ENCODE data around the gene LILRA6. TPM values are rescaled to one million over a fixed set of nuclear protein-coding genes. Genes with fewer than 3 reads are reported as not detected.

The LILRA6 gene
- total RNA-seq, 1 donor, result not detected

GRCh38 chr19:54189735-54190502, 52.7 kb downstream of the LILRA6 start:
- Histone ChIP-seq H3K4me1 (ENCODE audit: insufficient read depth, low read length) (peaks cover 19% of the 10 kb centered on the region), H3K4me2 (ENCODE audit: insufficient read depth, low read length) (peak overlapping the region; percentile 91), H3K4me3 (ENCODE audit: insufficient read depth, low read length) (peak overlapping the region; percentile 86), H3K27me3 (ENCODE audit: insufficient read depth, low read length) (no peaks in the 10 kb centered on the region), H3K79me2 (ENCODE audit: insufficient read depth, low read length) (peaks cover 48% of the 10 kb centered on the region), H2AFZ (ENCODE audit: low read length) (peak overlapping the region; percentile 89), H3K9me3 (ENCODE audit: low read depth, low read length) (no peaks in the 10 kb centered on the region), H4K20me1 (ENCODE audit: insufficient read depth, low read length) (peaks cover 10% of the 10 kb centered on the region), H3K27ac (ENCODE audit: low read depth, low read length) (peak overlapping the region; percentile 94), H3K36me3 (ENCODE audit: insufficient read depth, low read length) (peaks cover 26% of the 10 kb centered on the region)
- TF ChIP-seq CTCF (IDR thresholded peaks at IDR 0.05; ENCODE audit: extremely low read depth, low read depth, low read length), result no peak
- DNase-seq (ENCODE audit: insufficient read length, low spot score, missing footprints), result peak; percentile 99

- no peaks in the 10 kb centered on the region for H3K9me3 ChIP-seq (ENCODE audit: low read depth, low read length)
Observed at GRCh38 chr19:54189145-54189734, 53.4 kb downstream of the LILRA6 start, which contains the start of gene MBOAT7. TSS of gene MBOAT7 (minus strand) at chr19:54189580. CDS start at chr19:54188508, 1,072 bp downstream.

GRCh38 chr19:54188215-54188871, 54.2 kb downstream of the LILRA6 start:
- DNase-seq (ENCODE audit: insufficient read length, low spot score, missing footprints), result peak; percentile 95
- H2AFZ ChIP-seq (ENCODE audit: low read length), result no peak overlapping the region
- H3K4me3 ChIP-seq (ENCODE audit: insufficient read depth, low read length), result peak overlapping the region; percentile 86
- H3K27ac ChIP-seq (ENCODE audit: low read depth, low read length), result peak overlapping the region; percentile 94
- peaks cover 10% of the 10 kb centered on the region for H4K20me1 ChIP-seq (ENCODE audit: insufficient read depth, low read length)
- peaks cover 19% of the 10 kb centered on the region for H3K4me1 ChIP-seq (ENCODE audit: insufficient read depth, low read length)
- peak overlapping the region; percentile 91 for H3K4me2 ChIP-seq (ENCODE audit: insufficient read depth, low read length)
- TF ChIP-seq CTCF (IDR thresholded peaks at IDR 0.05; ENCODE audit: extremely low read depth, low read depth, low read length), result no peak
- H3K79me2 ChIP-seq (ENCODE audit: insufficient read depth, low read length), result peaks cover 44% of the 10 kb centered on the region
- no peaks in the 10 kb centered on the region for H3K9me3 ChIP-seq (ENCODE audit: low read depth, low read length)
- no peaks in the 10 kb centered on the region for H3K27me3 ChIP-seq (ENCODE audit: insufficient read depth, low read length)
- H3K36me3 ChIP-seq (ENCODE audit: insufficient read depth, low read length), result peaks cover 15% of the 10 kb centered on the region

More at GRCh38 chr19:54189145-54189734, 53.4 kb downstream of the LILRA6 start, which contains the start of gene MBOAT7:
- peak within 1 kb of the TSS; percentile 91 for H3K4me2 ChIP-seq (ENCODE audit: insufficient read depth, low read length)
- H3K27me3 ChIP-seq (ENCODE audit: insufficient read depth, low read length), result no peaks in the 10 kb centered on the region
- peak within 1 kb of the TSS; percentile 89 for H2AFZ ChIP-seq (ENCODE audit: low read length)
- peak within 1 kb of the TSS; percentile 94 for H3K27ac ChIP-seq (ENCODE audit: low read depth, low read length)
- DNase-seq (ENCODE audit: insufficient read length, low spot score, missing footprints), result peak; percentile 99
- H3K79me2 ChIP-seq (ENCODE audit: insufficient read depth, low read length), result peaks cover 48% of the 10 kb centered on the region
- H4K20me1 ChIP-seq (ENCODE audit: insufficient read depth, low read length), result peaks cover 10% of the 10 kb centered on the region
- peaks cover 24% of the 10 kb centered on the region for H3K36me3 ChIP-seq (ENCODE audit: insufficient read depth, low read length)
- peaks cover 19% of the 10 kb centered on the region for H3K4me1 ChIP-seq (ENCODE audit: insufficient read depth, low read length)
- TF ChIP-seq CTCF (IDR thresholded peaks at IDR 0.05; ENCODE audit: extremely low read depth, low read depth, low read length), result no peak
- peak within 1 kb of the TSS; percentile 86 for H3K4me3 ChIP-seq (ENCODE audit: insufficient read depth, low read length)

All from osteoblast (primary cell).